Inferior parietal cortex (tissue), 1 donor: ENCODE results near the gene NKX2-4.
"Not testable (repeated sequence)": the region's sequence is repeated elsewhere in the genome, so short reads cannot be mapped to it uniquely, and the experiment has no call there.

Source experiments
- DNase-seq: peaks from one replicate; pipeline ENCODE4 v3.0.0-alpha.2; 2016; ENCODE audit errors: extremely low spot score

NKX2-4 gene

GRCh38 chr20:21393816-21394519 lies 3.4 kb downstream of the NKX2-4 start:
- no peak for DNase-seq

- no peak for DNase-seq
Measured at GRCh38 chr20:21393166-21393565, 4.2 kb downstream of the NKX2-4 start.

GRCh38 chr20:21391972-21392352 lies 5.4 kb downstream of the NKX2-4 start:
- DNase-seq, result no peak

- no peak for DNase-seq
Measured at GRCh38 chr20:21391185-21391971, 5.9 kb downstream of the NKX2-4 start.

- no peak for DNase-seq
Measured at GRCh38 chr20:21390768-21391167, 6.6 kb downstream of the NKX2-4 start.

GRCh38 chr20:21389368-21389767 lies 8.0 kb downstream of the NKX2-4 start:
- no peak for DNase-seq

- no peak for DNase-seq
Measured at GRCh38 chr20:21388566-21388965, 8.8 kb downstream of the NKX2-4 start.

- DNase-seq, result no peak
Measured at GRCh38 chr20:21387528-21387927, 9.8 kb downstream of the NKX2-4 start.

- no peak for DNase-seq
Measured at GRCh38 chr20:21386111-21386510, 11.2 kb downstream of the NKX2-4 start.

- DNase-seq, result no peak
Measured at GRCh38 chr20:21384308-21384892, 12.9 kb downstream of the NKX2-4 start.

GRCh38 chr20:21381619-21382018 lies 15.7 kb downstream of the NKX2-4 start:
- DNase-seq, result no peak

GRCh38 chr20:21380711-21381110 lies 16.6 kb downstream of the NKX2-4 start:
- DNase-seq, result no peak

GRCh38 chr20:21378259-21378658 lies 19.1 kb downstream of the NKX2-4 start:
- DNase-seq, result no peak

- DNase-seq, result no peak
Measured at GRCh38 chr20:21377701-21378100, 19.6 kb downstream of the NKX2-4 start.

GRCh38 chr20:21376626-21377025 lies 20.7 kb downstream of the NKX2-4 start:
- no peak for DNase-seq

GRCh38 chr20:21373436-21373835 lies 23.9 kb downstream of the NKX2-4 start:
- DNase-seq, result no peak

- DNase-seq, result no peak
Measured at GRCh38 chr20:21372016-21372415, 25.3 kb downstream of the NKX2-4 start.

- DNase-seq, result no peak
Measured at GRCh38 chr20:21371193-21371592, 26.1 kb downstream of the NKX2-4 start.

GRCh38 chr20:21368791-21369190 lies 28.5 kb downstream of the NKX2-4 start:
- DNase-seq, result no peak

- DNase-seq, result not testable (repeated sequence)
Measured at GRCh38 chr20:21366273-21366672, 31.1 kb downstream of the NKX2-4 start.

GRCh38 chr20:21365771-21366170 lies 31.6 kb downstream of the NKX2-4 start:
- DNase-seq, result no peak

- DNase-seq, result no peak
Measured at GRCh38 chr20:21364413-21364812, 32.9 kb downstream of the NKX2-4 start.

GRCh38 chr20:21361266-21361665 lies 36.1 kb downstream of the NKX2-4 start:
- DNase-seq, result no peak
